NCI-H345 treated with DMSO at 0.1 percent for 48 hours (cell line): ENCODE measurements around the gene BOD1L2.

Experiments
- DNase-seq: peaks from one replicate; lab custom pipeline; 2025; ENCODE audit not compliant: unreplicated experiment; lab: John Stamatoyannopoulos, UW

BOD1L2 gene

DNA sequence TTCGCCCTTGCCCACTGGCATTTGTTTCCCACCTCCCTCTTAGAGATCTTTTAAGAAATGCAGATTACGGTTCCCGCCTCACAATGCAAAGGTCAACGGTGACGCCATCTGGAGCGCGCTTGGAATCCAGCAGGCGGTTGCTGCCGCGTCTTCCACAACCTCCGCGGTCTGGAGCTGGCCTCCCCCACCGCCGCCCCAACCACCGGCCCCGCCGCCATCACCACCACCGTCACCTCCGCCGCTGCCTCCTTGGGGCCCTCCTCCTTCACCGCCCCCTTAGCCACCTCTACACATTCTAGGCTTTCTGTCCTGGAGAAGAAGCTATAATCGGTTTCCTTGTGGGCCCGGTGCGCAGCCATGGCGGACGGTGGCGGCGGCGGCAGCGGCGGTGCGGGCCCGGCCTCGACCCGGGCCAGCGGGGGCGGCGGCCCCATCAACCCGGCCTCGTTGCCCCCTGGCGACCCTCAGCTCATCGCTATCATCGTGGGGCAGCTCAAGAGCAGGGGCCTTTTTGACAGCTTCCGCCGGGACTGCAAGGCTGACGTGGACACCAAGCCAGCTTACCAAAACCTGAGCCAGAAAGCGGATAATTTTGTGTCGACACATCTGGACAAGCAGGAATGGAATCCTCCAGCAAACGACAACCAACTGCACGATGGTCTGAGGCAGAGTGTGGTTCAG is at the start of gene BOD1L2:
TSS of gene BOD1L2 (plus strand) at position 132 of the 681 bp plus-strand sequence. CDS start at position 358, 226 bp downstream.
- no peak for DNase-seq

DNA sequence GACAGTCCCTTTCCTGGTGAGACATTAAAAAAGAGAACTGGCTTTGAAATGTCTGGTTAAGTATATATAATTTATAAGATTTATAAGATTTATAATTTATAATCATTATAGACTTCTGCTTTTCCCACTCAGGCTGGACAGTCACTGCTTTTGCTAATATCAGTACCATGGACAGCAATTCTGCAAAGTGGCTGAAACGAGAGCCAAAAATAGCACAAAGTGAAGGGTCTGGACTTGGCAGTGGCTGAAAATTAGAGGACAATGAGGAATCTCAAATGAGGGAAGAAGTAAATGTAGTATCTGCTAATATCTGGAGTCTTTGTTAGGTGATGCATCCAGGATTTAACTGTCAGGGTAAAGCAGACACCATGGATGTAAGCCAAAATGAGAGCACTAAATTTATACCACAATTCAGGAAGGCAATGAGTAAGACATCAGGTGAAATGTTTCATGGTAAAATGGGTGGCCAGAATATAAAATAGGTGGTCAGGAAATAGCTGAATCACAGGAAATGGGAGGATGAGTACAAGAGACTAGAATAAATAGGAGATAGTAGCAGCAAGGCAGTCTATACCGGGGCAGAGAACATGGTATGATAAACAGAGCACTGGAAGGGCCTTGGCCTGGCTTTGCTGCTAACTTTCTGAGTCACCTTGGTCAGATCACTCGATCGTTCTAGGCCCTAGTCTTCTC is 39.6 kb upstream of the BOD1L2 start:
- DNase-seq = no peak

DNA sequence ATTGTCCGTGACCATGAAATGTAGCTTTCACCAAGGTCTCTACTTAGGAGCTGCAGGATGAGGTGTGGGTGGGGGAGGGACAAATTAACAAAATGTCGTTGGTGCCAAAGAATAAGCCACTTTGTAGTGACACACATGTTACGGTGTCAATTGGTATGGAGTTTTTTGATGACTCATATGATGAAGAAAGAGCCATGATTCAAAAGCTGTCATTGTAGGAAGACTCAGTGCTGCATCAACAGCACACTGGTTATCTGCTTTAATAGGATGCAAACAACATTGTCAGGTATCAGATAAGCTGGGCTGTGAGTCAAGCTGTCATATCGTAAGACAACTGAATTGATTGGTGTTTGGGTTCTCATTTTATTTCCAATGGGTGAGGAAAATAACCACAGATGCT is 36.6 kb upstream of the BOD1L2 start:
- no peak for DNase-seq

DNA sequence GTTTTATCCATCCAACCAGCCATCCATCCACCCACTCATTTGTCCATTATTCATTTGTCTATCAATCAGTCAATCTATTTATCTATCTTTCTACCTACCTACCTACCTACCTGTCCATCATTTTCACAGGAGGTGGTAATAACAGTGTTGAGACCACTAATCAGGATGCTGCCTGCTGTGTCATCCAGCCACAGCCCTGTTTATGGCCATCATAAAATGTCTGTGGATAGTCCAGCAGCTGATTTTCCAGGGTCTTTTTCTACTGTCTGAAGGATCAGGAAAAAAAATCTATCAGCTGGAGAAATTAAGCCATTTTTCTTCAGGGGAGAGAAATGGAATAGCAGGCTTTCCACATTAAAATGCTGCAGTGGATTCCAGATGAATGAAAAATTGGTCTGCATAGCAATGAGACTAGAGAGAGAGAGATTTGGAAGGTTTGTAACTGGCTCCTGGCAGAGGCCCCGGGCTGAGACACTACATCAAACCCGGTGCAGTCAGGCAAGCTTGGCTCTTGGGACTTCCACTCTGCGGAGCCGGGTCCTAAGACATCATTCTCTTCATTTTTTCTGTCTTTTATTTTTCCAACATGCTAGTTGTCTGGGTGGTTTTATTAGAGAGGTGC is 33.0 kb upstream of the BOD1L2 start:
- no peak for DNase-seq

DNA sequence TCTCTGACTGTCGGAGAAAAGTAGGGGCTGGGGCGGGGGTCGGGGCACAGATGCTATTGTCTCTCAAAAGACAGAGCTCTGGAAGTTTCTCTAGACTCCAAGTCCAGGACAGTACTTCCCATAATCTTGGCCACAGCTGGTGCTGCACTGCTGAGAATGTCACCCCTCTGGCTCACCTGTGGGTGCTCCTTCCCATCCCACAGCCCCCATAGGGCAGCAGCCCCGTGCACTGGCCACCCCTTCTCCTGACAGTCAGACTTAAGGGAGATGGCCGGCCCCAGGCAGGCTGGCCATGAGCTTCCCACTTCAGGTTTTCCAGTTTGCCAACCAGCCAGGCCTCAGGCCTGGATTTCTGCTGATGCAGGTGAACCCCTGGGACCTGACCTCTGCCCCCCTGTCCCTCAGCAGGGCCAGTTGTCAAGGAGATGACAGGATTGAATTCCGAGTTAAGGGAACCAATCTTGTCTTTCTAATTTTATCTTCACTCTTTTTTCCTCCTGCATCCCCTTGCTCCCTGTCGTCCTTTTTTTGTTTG is 30.2 kb upstream of the BOD1L2 start:
- DNase-seq = no peak

DNA sequence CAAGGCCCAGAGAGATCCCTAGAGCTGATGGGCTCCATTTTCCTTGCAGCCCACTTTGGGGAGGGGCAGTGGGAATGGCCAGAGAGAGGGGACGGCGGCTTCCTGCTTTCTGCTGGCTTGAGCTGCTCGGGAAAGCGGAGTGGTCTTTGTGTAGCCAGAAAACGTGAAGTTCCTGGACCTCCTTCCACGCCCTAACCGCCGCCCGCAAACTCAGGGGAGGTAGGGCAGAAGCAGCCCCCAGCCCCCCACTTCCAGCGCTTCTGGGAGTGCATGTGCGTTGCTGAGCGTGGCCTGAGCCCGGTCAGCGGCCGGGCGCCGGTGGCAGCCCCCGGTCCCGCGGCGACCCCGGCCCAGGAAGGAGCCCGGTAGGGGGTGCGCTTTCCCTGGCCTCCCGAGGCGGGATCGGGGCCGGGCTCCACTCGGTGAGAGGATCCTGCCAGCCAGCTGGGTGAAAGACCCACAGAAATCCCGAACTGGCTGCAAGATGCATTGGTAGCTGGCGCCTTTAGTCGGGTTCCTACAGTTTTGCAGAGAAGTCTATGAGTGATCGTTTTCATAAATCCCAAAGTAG is 25.3 kb upstream of the BOD1L2 start:
- DNase-seq = no peak

DNA sequence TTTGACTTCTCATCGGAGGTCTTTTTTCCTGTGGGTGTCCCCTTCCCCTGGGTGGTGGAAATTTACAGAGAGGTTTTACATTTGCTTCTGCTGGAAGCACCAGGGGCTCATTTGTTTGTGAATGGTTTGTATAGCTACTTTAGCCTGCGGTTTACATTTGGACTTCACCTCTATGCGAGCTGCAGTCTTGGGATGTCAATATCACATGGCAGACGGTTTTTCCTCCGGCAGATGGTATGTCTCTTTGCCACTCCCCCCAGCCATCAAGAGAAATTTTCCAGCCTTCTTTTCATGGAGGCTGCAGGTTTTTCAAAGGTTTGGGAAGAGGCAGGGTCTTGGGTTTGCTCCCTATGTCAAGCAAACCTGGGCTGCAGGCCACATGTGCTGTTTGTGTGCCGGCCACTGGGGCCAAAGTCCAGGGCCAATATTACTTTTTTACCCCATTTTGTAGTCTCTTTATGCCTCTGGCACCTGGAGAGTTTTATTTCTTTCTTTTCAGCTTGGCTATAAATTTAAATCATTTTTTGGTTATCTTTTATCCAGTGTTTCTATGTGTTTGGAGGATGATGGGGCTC is 23.9 kb upstream of the BOD1L2 start:
- DNase-seq = no peak

DNA sequence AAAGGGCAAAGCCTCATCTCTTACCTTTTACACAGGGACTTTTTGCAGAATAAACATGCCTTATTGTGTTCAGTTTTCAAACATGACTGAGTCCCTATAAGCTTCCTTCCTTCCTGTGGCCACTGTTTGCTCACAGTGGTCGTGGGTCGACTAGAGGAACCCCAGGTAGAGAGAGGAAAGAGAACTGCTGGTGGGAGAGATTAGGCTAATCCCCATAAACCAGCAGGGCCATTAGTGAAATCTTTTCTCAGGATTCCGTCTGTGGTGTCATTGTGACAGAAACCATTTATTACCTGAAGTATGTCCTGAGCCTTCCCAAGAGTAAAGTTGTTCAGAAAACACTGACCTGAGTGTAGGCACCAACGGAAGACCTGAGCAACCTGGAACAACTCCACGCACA is 21.3 kb upstream of the BOD1L2 start:
- DNase-seq = no peak

DNA sequence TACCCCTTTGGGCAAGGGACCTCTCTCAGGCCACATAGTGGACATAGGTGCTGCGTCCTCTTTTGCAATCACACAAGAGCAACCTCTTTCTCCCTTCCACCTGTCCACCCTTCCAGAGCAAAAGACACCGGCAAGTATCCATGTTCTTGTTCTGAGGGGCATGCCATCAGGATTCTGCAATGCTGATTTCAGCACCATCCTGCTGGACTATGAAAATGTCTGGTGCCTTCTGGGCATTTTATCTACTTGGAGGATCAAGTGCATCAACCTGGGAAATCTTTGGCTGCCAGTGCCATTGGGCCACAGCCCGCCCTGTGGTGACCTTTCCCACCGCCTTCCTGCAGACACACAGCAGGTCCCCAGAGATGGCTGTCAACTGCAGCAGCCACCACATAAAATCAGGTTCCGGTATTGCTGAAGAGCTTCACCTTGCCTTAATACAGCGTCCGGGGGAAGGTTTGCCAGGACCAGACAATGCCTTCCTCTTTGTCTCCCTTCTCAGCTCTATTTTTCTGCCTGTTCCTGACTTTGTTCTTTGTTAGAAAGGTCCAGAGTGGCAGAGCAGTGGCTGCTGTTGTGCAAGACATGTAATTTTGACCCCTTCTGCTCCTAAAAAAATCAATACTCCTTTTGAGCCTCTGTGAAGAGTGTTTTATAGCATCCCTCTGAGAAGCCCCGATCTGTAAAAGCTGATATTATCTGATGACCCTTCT is 18.5 kb upstream of the BOD1L2 start:
- DNase-seq = no peak

DNA sequence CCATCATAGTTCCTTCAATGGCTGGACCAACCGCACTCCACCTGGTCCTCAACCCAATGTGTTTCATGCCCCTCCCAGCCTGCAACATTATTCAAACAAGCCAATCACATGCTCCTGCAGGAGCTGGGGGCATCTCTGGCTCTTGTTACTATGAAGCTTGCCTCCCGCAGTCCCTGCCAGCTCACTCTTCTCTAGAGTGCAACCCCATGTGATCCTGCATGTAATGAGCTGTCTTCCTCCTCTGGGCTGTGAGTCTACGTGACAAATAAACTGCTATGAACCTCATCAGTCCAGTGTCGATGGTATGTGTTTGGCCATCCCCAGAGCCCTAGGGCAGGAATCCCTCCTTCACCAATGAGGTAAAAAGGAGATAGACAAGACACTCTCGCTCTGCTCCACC is 15.8 kb upstream of the BOD1L2 start:
- DNase-seq = no peak

DNA sequence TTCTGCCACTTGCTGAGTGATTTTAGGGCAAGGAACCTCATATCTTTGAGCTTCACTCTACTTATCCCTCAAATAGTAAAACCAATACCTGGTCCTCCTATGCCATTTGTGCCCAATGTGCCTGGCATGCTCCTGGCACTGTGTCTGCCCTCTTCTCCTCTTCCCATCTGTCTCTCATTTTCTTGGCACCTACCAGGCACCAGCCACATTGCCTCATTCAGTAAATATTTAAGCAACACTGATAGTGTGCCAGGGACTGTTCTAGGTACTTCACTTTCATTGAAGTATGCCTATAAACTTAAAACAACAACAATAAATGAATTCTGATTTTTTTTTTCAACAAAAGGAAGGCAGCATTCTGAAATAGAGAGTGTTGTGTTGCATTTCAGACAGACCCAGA is 15.1 kb upstream of the BOD1L2 start:
- DNase-seq = no peak

DNA sequence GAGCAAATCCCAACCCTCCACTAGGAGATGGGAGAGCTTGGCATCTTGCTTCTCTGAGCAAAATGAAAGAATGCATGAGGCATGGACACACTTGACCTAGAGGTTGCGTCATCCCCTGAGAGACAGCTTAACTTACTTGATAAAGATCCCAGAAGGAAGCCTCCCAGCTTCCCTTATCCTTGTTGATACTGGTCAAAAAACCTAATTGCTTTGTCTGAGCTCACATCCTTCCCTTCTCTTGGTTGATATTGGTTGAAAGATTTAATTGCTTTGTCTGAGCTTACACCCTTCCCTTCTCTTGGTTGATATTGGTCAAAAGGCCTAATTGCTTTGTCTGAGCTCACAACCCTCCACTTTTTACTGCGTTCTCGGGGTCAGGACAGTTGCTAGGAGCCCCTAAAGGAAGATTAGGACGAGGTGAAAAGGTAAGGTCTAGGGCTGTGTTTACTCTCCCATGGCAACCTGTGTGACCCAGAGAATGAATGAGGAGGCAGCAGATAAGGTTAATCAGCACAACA is 12.2 kb upstream of the BOD1L2 start:
- no peak for DNase-seq

DNA sequence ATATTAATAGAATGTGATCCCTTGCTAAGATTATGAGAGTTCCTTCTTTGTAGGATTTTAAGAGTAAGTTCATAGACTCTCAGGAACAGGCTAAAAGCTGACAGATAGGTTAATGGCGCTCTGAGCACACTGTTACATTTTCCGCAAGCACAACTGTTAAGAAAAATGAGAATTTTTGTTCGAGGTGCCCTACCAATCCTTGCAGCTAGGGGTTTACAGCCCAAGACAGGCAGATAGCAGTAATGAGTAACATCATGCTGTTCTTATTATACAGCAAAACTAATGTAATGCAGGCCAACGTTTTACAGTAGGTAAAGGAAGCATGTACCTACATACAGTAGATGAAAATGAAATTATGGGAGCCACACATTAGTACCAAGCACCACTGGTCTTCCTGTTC is 11.2 kb upstream of the BOD1L2 start:
- DNase-seq = no peak

DNA sequence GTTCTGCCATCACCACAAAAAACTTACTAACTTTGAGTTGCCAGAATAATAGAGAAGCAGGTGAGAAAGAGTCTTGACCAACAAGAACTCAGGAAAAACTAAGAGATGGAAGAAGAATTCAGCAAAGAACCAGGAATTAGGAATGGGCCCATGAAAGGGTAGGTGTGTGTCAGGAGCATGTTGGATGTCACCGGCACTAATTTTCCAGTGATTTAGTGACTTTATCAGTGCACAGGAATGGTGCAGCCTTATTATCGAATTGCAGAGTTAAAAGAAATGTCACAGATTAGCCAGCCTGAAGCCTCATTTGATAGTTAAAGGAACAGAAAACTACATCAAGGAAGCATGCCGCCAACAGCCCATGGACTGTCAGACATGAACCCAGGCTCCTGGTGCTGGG is 9.0 kb upstream of the BOD1L2 start:
- DNase-seq = no peak

DNA sequence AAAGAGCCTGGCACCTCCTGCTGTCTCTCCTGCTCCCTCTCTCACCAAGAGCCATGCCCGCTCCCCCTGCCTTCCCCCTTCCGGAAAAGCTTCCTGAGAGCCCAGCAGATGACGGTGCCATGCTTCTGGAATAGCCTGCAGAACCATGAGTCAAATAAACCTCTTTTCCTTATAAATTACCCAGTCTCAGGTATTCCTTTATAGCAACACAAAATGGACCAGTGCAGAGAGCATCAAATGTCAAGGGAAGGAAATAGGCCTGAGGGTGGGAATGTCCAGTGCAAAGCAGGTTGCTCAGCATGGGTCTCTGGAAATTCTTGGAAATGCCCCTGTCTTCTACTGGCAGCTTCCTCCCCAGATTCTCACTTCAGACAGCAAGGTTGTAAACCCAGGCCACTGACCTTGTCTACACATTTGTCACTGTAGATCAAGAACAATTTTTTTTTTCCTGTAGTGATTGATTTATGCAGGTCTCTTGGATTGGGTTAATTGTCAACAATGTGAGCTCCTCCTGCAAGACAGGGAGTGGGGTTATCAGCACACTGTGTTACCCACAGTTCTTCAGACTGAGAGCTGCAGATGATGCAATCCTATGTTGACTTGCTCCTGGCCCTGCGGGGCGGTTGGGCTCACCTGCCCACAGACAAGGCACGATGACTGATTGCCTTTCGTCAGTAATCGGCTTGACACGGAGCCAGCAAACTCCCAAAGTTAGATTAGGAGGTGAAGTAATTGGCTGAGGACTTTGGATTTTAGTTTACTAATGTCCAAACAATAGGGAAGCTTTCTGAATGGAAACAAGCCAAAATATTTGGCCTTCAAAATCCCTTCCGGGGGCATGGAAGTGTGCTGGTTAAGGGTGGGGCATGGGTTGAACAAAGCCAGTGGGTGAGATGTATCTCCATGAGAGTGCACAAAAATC is 5.4 kb upstream of the BOD1L2 start:
- peak; percentile 36 for DNase-seq

DNA sequence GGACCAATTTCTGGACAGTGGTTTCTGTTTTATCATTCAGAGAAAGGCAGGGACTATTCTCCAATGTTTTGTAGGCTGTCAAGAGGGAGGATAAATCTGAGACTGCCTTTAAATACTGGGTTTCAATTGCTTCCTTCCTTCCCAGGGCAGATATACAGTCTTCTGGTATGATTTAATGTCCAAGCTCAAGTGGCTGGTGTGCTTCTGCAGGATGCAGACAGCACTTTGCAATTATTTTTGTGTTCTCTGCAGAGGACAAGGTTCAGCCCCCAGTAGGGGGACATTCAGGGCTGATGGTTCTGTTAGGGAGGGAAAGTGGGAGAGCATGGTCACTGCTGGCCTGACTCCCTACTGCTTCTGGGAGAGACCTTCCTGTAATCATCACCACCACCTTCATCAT is 4.6 kb upstream of the BOD1L2 start:
- DNase-seq = no peak

DNA sequence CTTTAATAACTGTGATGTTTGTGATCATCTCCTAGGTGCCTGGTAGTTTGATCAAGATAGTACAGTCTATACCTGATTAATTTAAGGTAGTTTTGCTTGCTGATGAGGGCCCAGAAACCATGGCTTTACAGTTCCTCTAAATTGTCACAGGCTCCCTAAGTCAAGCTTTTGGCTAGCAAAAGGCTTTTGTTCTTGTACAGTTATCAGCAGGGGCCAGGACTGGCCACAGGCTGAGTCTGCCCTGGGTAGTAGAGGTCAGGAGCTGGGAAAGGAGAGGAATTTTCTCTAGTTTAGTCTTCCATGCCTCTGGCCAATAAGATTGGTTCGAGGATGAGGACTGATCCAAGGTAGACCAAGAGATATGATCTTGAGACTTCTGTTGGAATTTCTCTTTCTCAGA is 3.6 kb upstream of the BOD1L2 start:
- no peak for DNase-seq

DNA sequence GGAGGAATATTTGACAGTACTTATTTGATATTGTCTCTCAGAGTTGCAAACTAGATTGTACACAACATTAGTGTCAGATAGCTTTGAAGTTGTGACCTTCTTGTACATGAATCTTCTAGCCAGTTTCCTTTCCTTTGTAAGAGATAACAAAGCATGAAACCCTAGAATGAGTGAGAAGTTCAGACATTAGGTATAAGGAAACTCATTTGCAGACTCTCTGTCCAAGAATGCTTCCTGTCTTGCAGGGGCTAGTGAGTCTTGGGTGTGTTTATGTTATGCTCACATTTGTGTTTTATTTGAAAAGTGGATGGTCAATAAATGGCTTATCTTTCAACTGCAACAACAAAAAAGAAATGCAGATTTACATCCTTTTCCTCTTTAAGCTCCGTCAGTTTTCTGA is 1.4 kb downstream of the BOD1L2 start:
- no peak for DNase-seq

DNA sequence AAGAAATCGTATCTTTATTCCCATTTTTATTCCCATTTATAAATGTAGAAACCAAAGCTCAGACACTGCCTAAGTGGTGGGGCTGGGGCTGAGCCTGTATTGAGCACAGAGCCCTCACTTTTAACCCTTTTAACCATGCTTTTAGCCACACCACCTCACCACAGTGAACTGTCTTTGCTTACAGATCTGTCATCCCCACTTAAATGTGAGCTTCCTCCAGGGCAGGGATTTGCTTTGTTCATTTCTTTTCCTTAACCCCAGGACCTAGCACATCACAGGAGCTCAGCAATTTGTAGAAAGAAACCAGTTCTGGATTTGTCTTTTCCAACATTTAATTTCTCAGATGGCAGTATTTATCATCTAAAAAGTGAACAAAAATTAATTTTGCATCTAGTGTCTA is 2.2 kb downstream of the BOD1L2 start:
- DNase-seq = no peak

DNA sequence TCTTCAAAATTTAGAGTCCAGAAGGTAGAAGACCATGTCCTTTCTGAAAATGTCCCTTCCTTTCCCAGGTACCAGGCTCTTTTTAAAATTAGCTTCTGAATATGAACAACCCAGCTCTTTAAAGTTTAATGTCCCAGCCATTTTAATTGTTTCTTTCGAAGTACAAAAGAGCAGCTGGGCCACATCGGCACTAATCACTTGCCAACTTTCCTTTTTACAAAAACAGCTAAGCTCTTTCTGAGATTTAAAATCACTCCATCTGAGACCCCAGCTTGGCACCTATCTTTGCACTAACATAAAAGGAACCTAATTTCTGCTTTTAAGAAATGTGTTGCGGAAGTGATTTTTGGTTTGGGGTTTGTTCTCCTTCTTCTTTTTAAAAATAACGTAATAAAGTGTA is 2.6 kb downstream of the BOD1L2 start:
- no peak for DNase-seq
